DND-41 (cell line): ENCODE results near the gene DKC1.

Experiments
- ATAC-seq: fragments of 200-7000 bp; cut with Tn5 transposase; 3 replicates; pipeline ENCODE4 v1.9.1; 2021; ENCODE audit warnings: low read depth; ENCODE audit not compliant: insufficient read depth
- DNase-seq: peaks from one replicate; pipeline ENCODE4 v3.0.0-alpha.2; 2020
- H2AFZ ChIP-seq: 2 replicates; pipeline ENCODE4 v1.6.0; 2012; ENCODE audit warnings: low read depth, low read length
- H3K27ac ChIP-seq: 2 replicates; pipeline ENCODE4 v1.5.1; 2012; ENCODE audit warnings: low read length, inconsistent platforms
- H3K27me3 ChIP-seq: fragments of 200-600 bp; sonication (generic); 2 replicates; pipeline ENCODE4 v1.6.0; 2012; ENCODE audit warnings: low read length, mild to moderate bottlenecking, inconsistent platforms; ENCODE audit not compliant: insufficient read depth, poor library complexity
- H3K36me3 ChIP-seq: 2 replicates; pipeline ENCODE4 v1.5.1; 2012; ENCODE audit warnings: low read length, inconsistent platforms; ENCODE audit not compliant: insufficient read depth
- H3K4me1 ChIP-seq: 2 replicates; pipeline ENCODE4 v1.5.1; 2012; ENCODE audit warnings: mild to moderate bottlenecking, low read length; ENCODE audit not compliant: insufficient read depth
- H3K4me2 ChIP-seq: 2 replicates; pipeline ENCODE4 v1.6.0; 2012; ENCODE audit warnings: mild to moderate bottlenecking, moderate library complexity, low read length, inconsistent platforms; ENCODE audit not compliant: insufficient read depth
- H3K4me3 ChIP-seq, 2 experiments: fragments of 200-600 bp in 1 of 2; shearing (Covaris generic) in 1 of 2; 2 replicates each; pipeline ENCODE4 v1.5.1; 2012 to 2016; ENCODE audit warnings: inconsistent platforms in 2 of 2, low read length in 2 of 2, mild to moderate bottlenecking in 2 of 2, low read depth in 1 of 2, moderate library complexity in 1 of 2
- H3K79me2 ChIP-seq: 2 replicates; pipeline ENCODE4 v1.6.0; 2012; ENCODE audit warnings: low read length, inconsistent platforms; ENCODE audit not compliant: insufficient read depth
- H3K9ac ChIP-seq: 2 replicates; pipeline ENCODE4 v1.6.0; 2012; ENCODE audit warnings: low read depth, mild to moderate bottlenecking, inconsistent platforms, low read length, moderate library complexity
- H3K9me3 ChIP-seq: 2 replicates; pipeline ENCODE4 v1.5.1; 2012; ENCODE audit warnings: low read length, moderate library complexity, mild to moderate bottlenecking, inconsistent platforms; ENCODE audit not compliant: insufficient read depth, severe bottlenecking
- H4K20me1 ChIP-seq: 2 replicates; pipeline ENCODE4 v1.6.0; 2012; ENCODE audit warnings: low read length; ENCODE audit not compliant: insufficient read depth
- EZH2 ChIP-seq: IDR thresholded peaks from 3 replicates; pipeline ENCODE4 v1.6.1; 2012; ENCODE audit warnings: borderline replicate concordance, low read depth, mild to moderate bottlenecking, moderate library complexity, low read length, inconsistent platforms; ENCODE audit not compliant: severe bottlenecking
- TF ChIP-seq, protein P1 (sequence below): IDR thresholded peaks from 2 replicates; pipeline ENCODE4 v1.5.1; 2012; ENCODE audit warnings: borderline replicate concordance, low read length, moderate library complexity, mild to moderate bottlenecking; ENCODE audit not compliant: poor library complexity, severe bottlenecking; ENCODE audit errors: extremely low read depth

The DKC1 gene

DNA sequence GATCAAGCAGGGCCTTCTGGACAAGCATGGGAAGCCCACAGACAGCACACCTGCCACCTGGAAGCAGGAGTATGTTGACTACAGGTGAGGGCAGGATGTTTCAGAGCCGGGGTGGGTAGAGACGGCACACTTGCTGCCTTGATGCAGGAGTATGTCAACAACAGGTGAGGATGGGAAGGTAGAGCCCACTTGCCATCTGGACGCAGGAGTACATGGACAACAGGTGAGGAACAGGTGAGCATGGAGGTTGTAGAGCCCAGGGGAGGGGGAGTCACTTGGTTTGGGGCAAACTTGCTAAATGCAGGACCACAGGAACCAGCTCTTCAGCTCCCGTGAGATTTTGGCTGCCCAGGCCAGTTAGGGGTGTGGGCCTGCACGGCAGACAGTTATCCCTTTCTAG, 12.0 kb downstream of the DKC1 start:
- H3K4me2 ChIP-seq = no peak overlapping the region
- TF ChIP-seq EZH2 = no peak
- TF ChIP-seq, protein P1, sequence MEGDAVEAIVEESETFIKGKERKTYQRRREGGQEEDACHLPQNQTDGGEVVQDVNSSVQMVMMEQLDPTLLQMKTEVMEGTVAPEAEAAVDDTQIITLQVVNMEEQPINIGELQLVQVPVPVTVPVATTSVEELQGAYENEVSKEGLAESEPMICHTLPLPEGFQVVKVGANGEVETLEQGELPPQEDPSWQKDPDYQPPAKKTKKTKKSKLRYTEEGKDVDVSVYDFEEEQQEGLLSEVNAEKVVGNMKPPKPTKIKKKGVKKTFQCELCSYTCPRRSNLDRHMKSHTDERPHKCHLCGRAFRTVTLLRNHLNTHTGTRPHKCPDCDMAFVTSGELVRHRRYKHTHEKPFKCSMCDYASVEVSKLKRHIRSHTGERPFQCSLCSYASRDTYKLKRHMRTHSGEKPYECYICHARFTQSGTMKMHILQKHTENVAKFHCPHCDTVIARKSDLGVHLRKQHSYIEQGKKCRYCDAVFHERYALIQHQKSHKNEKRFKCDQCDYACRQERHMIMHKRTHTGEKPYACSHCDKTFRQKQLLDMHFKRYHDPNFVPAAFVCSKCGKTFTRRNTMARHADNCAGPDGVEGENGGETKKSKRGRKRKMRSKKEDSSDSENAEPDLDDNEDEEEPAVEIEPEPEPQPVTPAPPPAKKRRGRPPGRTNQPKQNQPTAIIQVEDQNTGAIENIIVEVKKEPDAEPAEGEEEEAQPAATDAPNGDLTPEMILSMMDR = no peak
- no peak overlapping the region for H2AFZ ChIP-seq
- DNase-seq = no peak
- H3K4me3 ChIP-seq = no peak overlapping the region
- no peaks in the 10 kb centered on the region for H3K27me3 ChIP-seq
- H3K9me3 ChIP-seq = no peaks in the 10 kb centered on the region
- peaks cover 28% of the 10 kb centered on the region for H4K20me1 ChIP-seq
- no peaks in the 10 kb centered on the region for H3K4me1 ChIP-seq
- peaks cover 17% of the 10 kb centered on the region; the same call in 1 of the 2 replicates for H3K79me2 ChIP-seq
- H3K9ac ChIP-seq = no peak overlapping the region
- no peak for ATAC-seq
- no peak overlapping the region for H3K27ac ChIP-seq
- H3K36me3 ChIP-seq = peaks cover 72% of the 10 kb centered on the region

DNA sequence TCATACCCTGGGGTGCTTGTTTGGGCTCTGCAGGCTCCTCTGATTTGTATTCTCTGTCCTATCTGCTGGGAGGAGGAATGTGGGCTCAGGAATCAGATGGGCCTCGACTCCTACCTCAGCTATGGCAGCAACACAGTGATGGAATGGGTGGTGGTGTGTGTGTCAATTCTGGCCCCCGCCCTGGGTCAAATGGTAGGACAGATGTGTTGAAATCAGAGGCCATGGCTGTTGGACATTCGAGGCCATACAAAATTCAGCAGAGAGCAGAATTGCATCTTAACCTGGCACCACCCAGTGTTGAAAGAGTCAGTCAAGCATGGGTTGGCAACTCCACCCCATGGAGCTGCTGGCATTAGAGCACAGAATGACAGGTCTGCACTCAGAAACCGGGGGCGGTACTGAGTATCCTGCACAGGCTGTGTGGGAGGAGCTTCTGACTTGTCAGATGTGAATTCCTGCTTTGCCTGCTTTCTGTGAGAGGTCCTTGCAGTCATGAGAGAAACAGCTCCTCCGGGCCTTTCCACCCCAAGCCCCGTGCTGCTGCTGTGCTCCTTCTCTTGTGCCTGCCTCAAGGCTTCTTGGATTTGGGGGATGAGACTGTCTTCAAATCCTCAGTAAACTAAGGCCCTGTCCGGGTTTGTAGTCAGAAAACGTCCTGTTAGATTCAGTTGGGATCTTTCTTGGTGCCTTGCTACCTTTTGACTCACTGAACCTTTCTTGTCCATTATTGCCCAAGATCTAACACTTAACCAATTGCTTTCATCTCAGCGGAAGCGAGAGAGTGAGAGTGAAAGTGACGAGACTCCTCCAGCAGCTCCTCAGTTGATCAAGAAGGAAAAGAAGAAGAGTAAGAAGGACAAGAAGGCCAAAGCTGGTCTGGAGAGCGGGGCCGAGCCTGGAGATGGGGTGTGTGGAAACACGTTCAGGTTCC, 13.0 kb downstream of the DKC1 start:
- Histone ChIP-seq H3K9me3 (no peaks in the 10 kb centered on the region), H3K4me1 (no peaks in the 10 kb centered on the region), H3K27ac (no peak overlapping the region), H3K4me3 (no peak overlapping the region), H3K9ac (no peak overlapping the region), H3K79me2 (peaks cover 12% of the 10 kb centered on the region; the same call in 1 of the 2 replicates), H4K20me1 (peaks cover 25% of the 10 kb centered on the region), H2AFZ (no peak overlapping the region), H3K4me2 (no peak overlapping the region), H3K36me3 (peaks cover 64% of the 10 kb centered on the region), H3K27me3 (no peaks in the 10 kb centered on the region)
- TF ChIP-seq, protein P1 = no peak
- no peak for TF ChIP-seq EZH2
- DNase-seq (peak; percentile 21), ATAC-seq (peak; percentile 57; the same call in 2 of the 3 replicates)

DNA sequence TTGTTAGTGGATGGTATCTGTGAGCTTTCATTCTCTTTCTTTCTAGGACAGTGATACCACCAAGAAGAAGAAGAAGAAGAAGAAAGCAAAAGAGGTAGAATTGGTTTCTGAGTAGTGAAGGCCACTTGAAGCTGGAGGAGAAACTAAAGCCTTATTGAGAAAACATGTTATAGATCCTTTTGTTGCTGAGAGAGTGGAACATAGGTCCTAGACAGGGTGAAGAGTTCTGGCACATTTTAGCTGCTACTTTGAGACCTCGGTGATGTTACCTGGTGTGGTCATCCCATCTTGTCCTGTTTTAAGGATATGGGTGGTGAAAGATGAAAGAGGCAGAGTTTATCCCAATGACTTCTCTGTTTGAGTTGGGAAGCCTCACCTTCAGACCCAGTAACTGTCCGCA, 14.1 kb downstream of the DKC1 start:
- no peak for TF ChIP-seq EZH2
- DNase-seq = no peak
- no peak overlapping the region for H3K27ac ChIP-seq

DNA sequence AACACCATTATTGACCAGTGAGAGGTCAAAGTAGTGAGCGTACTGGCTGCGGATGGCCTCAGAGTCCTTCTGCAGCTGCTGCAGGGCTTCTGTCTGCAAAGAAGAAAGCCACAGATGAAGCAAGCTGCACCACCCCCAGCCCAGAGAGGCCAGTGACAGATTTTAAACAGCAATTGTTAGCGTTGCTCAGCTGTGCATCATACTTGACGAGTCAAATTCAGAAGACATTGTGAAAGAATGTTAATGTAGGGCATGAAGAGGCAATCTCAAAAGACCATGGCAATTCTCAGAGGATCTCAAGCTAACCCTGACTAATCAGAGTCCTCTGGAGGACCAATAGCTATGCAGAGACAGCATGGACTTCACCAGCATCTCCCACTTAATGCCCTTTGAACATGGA, 16.6 kb downstream of the DKC1 start:
- Histone ChIP-seq H3K4me3 (no peak overlapping the region), H3K27ac (no peak overlapping the region), H3K4me2 (no peak overlapping the region), H3K27me3 (no peaks in the 10 kb centered on the region), H2AFZ (no peak overlapping the region), H3K4me1 (no peaks in the 10 kb centered on the region), H3K9ac (no peak overlapping the region), H4K20me1 (peaks cover 20% of the 10 kb centered on the region), H3K79me2 (no peaks in the 10 kb centered on the region), H3K36me3 (peaks cover 44% of the 10 kb centered on the region), H3K9me3 (no peaks in the 10 kb centered on the region)
- DNase-seq = no peak
- no peak for TF ChIP-seq EZH2
- TF ChIP-seq, protein P1 = no peak
- ATAC-seq = peak; percentile 13; the same call in 1 of the 3 replicates

More for the DNA sequence above, 14.1 kb downstream of the DKC1 start:
- Histone ChIP-seq H3K4me3 (no peak overlapping the region), H3K4me2 (no peak overlapping the region), H4K20me1 (peaks cover 24% of the 10 kb centered on the region), H3K27me3 (no peaks in the 10 kb centered on the region), H3K79me2 (peaks cover 8% of the 10 kb centered on the region; the same call in 1 of the 2 replicates), H3K4me1 (no peaks in the 10 kb centered on the region), H3K9ac (no peak overlapping the region), H2AFZ (no peak overlapping the region), H3K9me3 (no peaks in the 10 kb centered on the region), H3K36me3 (peaks cover 58% of the 10 kb centered on the region)
- no peak for ATAC-seq
